Embryonic facial prominence (tissue), 1 donor: ENCODE measurements around the gene TBK1.

Experiments used
- DNase-seq: peaks from one replicate; pipeline ENCODE4 v3.0.0-alpha.2; 2016; ENCODE audit errors: extremely low spot score

TBK1 gene

DNA sequence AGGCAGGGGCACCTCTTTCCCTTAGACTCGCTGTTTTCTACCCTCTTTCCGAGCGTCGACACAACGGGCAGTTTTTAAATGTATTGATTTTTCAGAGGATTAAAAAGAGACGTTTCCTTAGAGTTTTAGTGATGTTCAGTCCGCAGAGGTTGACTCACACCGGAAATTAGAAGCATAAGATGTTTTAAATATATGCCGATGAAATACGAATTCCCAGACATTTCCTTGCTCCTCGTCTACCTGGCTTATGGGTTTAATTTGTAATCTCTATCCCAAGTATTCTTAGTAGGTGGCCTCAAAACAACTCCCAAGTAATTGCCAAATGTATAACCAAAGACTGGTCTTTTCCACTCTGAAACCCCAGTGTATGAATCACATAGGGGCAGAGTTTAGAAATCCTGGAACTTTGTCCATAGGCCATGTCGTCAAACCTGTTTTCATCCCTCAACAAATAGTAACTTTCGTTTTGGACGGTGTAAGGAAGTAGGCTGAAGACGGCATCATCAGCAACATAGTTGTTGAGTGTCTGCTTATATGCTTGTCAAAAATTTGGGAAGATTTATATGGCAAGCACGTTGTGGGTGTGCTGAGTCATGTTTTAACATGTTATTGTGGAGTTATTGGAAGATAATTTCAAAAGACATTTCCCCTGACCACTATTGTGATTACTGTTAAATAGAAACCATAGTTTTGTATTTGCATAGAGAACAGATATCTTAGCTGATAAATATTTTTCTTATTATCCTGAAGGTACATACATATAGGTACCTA is 824 bp downstream of the TBK1 start:
- no peak for DNase-seq

- DNase-seq: no peak
Measured at GRCh38 chr12:64455506-64455905, 3.6 kb downstream of the TBK1 start.

DNA sequence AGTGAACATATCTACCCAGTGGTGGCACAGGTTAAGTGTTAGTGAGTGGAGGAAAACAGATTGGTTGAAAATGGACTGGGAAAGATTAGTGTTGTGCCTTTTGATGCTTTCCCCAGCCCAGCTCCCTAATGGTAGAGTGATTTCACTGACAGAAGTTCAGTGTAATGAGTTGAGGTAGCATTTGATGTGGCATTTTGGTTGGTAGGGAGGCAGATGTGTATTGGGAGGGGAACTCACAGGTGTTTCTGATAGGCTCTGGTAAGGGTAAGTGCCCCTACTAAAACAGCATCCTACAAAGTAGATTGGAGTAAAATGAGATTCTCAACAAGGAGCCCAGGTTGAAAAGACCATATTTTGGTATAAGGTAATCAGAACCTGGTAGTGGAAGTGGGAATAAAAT is 4.2 kb downstream of the TBK1 start:
- DNase-seq: no peak

- no peak for DNase-seq
Measured at GRCh38 chr12:64457032-64457431, 5.1 kb downstream of the TBK1 start.

- DNase-seq: no peak
Measured at GRCh38 chr12:64457466-64457865, 5.5 kb downstream of the TBK1 start.

- DNase-seq: no peak
Measured at GRCh38 chr12:64457923-64458322, 6.0 kb downstream of the TBK1 start.

DNA sequence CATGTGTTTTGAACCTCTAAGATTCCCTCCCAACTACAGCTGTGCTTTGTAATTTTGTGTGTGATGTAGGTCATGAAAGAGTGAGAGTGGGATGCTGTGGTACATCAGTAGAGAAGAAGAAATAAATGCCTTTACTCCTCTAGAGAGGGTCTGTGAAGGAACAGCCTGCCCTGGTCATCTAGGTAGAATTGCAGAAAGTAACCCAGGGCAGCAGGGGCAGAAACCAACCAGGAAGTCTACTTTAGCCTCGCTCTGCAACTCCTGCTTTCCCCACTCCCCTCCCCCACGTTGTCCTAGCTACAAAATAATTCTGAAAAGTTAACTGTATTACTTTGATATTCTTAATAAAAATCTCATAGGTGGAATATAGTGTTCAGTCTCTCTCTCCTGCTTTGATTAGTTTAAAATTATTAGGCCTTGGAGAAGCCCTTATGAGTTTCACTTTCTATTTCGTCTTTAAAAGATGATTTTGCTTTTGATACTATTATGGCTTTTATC is 7.5 kb downstream of the TBK1 start:
- DNase-seq: no peak

DNA sequence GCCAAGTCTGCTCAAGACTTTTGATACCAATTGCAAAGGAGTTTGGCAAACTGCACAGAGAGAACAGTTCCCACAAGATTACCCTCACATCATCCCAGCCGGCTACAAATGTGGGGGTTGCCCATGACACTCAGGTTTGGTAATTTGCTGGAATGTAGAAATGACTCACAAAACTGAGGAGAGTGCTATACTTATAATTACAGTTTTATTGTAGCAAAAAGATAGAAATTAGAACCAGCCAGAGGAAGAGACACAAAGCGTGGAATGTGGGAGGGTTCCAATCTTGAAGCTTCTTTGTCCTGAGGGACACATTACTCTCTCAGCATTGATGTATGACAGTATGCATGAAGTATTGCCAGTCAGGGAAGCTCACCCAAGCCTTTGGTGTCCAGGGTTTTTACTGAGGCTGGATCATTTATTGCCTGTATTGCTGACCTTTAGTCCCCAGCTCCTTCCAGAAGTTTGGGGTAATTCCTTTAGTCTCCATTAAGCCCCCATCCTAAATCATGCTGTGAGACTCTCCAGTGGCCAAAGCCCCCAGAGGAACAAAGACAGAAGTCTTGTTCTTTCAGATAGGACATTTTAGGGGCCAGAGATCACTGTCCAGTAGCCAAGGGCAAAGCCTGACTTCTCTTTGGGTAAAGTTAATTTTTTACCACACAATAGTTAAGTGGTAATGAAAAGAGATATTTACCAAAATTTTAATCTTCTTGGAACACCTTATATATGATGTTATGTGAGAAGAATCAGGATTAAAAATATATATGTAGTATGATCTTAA is 9.9 kb downstream of the TBK1 start:
- no peak for DNase-seq

DNA sequence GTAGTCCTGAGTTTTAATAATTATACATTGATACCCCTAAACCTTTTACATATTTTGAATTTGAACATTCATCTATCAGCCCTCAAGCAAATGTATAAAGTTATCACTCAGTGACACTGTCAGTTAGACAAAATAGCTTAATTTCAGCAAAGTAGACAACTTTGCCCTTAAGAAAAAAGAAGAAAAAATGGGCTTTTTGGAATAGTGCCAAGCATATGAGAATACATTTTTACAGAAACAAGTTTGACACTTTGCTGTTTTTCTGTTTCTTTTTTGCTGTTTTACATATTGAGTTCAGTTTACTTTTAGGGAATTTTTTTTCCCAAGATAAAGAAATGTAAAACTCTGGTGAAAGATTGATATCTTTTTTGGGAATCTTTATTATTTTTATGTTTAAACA is 14.3 kb downstream of the TBK1 start:
- no peak for DNase-seq

DNA sequence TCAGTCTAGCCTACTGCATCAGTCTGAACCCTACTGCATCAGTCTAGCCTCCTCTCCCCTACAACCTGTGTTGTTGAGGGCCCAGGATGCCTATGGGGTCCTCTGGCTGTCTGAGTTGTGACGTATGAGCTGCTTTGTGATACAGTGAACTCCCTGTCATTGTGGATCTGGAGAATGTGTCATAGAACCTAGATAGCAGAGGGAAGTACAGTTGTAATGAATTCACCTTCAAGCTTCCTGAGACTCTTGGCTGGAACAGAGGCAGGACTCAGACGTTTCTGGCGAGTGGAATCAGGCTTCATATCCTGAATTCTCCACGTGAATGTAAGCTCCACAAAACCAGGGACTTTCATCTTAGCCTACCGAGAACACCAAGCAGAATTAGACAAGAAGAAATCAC is 17.0 kb downstream of the TBK1 start:
- no peak for DNase-seq

GRCh38 chr12:64469455-64470142 is 17.7 kb downstream of the TBK1 start:
- no peak for DNase-seq

- no peak for DNase-seq
Measured at GRCh38 chr12:64470495-64470894, 18.6 kb downstream of the TBK1 start.

DNA sequence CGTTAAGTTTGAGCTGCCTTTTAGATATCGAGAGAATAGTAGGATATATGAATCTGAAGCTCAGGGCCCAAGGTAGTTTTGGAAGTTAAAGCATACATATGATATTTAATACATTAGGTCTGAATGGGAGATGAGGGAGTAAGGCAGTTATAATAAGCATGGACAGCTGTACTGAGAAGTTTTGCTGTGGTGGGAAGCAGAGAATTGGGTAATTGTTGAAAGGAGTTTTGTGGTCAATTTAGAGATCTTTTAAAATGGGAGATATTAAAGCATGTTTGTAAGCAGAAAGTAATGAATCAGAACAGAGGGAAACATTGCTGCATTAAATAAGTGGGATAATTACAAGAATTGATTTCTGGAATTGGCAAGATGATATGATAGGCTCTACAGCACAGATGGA is 21.3 kb downstream of the TBK1 start:
- DNase-seq: no peak

DNA sequence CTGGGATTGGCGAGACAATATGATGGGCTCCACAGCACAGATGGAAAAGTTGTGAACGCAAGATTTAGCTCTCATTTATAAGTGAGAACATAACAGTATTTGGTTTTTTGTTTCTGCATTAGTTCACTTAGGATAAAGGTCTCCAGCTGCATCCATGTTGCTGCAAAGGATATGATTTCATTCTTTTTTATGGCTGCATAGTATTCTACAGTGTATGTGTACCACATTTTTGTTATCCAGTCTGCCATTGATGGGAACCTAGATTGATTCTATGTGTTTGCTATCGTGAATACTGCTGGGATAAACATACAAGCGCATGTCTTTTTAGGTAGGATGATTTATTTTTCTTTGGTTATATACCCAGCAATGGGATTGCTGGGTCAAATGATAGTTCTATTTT is 23.6 kb downstream of the TBK1 start:
- DNase-seq: no peak

- no peak for DNase-seq
Measured at GRCh38 chr12:64476844-64477243, 24.9 kb downstream of the TBK1 start.

GRCh38 chr12:64478661-64479060 is 26.7 kb downstream of the TBK1 start:
- no peak for DNase-seq

- no peak for DNase-seq
Measured at GRCh38 chr12:64480148-64480547, 28.2 kb downstream of the TBK1 start.

DNA sequence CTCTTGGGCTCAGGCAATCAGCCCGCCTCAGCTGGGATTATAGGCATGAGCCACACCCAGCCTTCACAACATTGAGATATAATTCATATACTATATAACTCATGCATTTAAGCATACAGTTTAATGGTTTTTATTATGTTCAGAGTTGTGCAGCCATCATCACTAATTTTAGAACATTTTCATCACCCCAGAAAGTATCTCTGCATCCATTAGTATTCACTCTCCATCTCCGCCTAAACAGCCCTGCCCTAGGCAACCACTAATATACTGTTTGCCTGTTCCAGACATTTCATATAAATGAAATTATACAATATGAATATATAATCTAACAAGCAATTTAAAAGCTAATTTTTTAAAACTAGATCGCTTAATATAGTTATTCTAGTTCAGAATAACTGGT is 34.7 kb downstream of the TBK1 start:
- no peak for DNase-seq

DNA sequence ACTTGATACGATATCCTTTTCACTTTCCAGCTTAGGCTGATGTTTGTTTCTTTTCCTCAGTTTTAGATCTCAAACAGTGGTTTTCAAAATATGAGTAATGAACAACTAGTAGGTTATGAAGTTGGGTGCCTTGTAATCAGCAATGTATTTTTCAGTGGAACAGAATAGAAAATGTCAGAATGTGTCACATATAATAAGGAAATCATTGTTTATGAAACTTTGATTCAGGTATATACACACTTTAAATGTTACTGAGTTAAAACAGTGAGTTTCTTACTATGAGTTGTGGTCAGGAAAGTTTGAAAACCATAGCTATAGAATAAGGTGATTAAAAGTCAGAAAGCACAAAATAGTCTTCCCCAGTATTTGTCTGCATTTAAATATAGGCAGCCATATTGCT is 39.8 kb downstream of the TBK1 start:
- no peak for DNase-seq

- no peak for DNase-seq
Measured at GRCh38 chr12:64493513-64493912, 41.6 kb downstream of the TBK1 start.

- DNase-seq: no peak
Measured at GRCh38 chr12:64494998-64495729, 43.2 kb downstream of the TBK1 start.

GRCh38 chr12:64496839-64497400 is 45.0 kb downstream of the TBK1 start:
- no peak for DNase-seq
